HCT116 (cell line): ENCODE results near the gene PBX1.

ENCODE experiments used
- EZH2phosphoT487 ChIP-seq: fragments of 200-600 bp; IDR thresholded peaks from 2 replicates; pipeline ENCODE4 v1.6.1; 2018; ENCODE audit warnings: antibody characterized with exemption, borderline replicate concordance
- POLR2AphosphoS5 ChIP-seq: IDR thresholded peaks from 2 replicates; pipeline ENCODE4 v1.6.1; 2011; ENCODE audit warnings: mild to moderate bottlenecking, low read depth, low read length, moderate library complexity
- SRF ChIP-seq: IDR thresholded peaks from 2 replicates; pipeline ENCODE4 v1.6.1; 2012; ENCODE audit warnings: low read depth
- ZNF274 ChIP-seq: fragments of 200-500 bp; sonication (Bioruptor generic); IDR thresholded peaks from 2 replicates; pipeline ENCODE4 v1.6.1; 2014; ENCODE audit warnings: mild to moderate bottlenecking, low read depth, low read length, inconsistent platforms
- TF ChIP-seq, protein P1 (sequence below), 3 experiments: fragments of 200-600 bp in 1 of 3; sonication (generic) in 1 of 3; IDR thresholded peaks in 2 of 3; conservative IDR thresholded peaks in 1 of 3; 2 replicates each; pipeline ENCODE4 v1.5.1; 2012 to 2017; ENCODE audit warnings: low read depth in 2 of 3, low read length in 2 of 3, antibody characterized with exemption in 1 of 3, borderline replicate concordance in 1 of 3, control low read depth in 1 of 3, mild to moderate bottlenecking in 1 of 3, mixed read lengths in 1 of 3, mixed run types in 1 of 3, moderate library complexity in 1 of 3; ENCODE audit not compliant: insufficient read depth in 1 of 3

DNA sequence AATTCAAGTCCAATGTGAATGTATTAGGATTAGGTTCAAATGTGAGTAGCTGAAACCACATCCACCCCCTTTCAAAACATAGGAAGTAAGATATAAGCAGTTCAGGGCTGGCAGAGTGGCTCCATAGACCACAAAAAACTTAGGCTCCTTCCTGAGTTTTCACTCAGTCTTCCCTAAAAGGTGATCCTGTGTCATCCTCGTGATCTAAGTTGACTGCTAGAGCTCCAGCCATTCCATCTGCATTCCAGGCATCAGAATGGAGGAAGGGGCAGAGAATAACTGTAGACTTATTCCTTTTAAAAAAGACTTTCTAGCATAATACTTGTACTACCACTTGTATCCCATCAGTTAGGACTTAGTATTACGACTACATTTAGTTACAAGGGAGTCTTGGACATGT is 204.1 kb downstream of the PBX1 start:
- TF ChIP-seq, protein P1, sequence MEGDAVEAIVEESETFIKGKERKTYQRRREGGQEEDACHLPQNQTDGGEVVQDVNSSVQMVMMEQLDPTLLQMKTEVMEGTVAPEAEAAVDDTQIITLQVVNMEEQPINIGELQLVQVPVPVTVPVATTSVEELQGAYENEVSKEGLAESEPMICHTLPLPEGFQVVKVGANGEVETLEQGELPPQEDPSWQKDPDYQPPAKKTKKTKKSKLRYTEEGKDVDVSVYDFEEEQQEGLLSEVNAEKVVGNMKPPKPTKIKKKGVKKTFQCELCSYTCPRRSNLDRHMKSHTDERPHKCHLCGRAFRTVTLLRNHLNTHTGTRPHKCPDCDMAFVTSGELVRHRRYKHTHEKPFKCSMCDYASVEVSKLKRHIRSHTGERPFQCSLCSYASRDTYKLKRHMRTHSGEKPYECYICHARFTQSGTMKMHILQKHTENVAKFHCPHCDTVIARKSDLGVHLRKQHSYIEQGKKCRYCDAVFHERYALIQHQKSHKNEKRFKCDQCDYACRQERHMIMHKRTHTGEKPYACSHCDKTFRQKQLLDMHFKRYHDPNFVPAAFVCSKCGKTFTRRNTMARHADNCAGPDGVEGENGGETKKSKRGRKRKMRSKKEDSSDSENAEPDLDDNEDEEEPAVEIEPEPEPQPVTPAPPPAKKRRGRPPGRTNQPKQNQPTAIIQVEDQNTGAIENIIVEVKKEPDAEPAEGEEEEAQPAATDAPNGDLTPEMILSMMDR (IDR thresholded peaks at IDR 0.05 in 2 of 3, conservative IDR thresholded peaks at IDR 0.05 in 1 of 3; ENCODE audit: borderline replicate concordance in 1 of 3, insufficient read depth in 1 of 3, low read depth in 2 of 3, low read length in 2 of 3): no peak
- TF ChIP-seq SRF (no peak), EZH2phosphoT487 (no peak), POLR2AphosphoS5 (no peak), ZNF274 (no peak)
